Left lung (tissue), 10 donors: Measurements from ENCODE around the gene USP6NL. TPM values are rescaled to one million over a fixed set of nuclear protein-coding genes. Genes with fewer than 3 reads are reported as not detected.

Source experiments
- ATAC-seq: fragments of 200-7000 bp; cut with Tn5 transposase; one replicate; pipeline ENCODE4 v1.9.1; 2020; ENCODE audit warnings: moderate library complexity
- DNase-seq, 4 donors: peaks; one replicate each; pipeline ENCODE4 v3.0.0-alpha.2; 2013 to 2020
- H3K27ac ChIP-seq, 2 donors: fragments of 200-600 bp; sonication (generic) in 1 of 2; one replicate each; pipeline versions ENCODE4 v1.5.0 to v1.8.0; 2020 to 2021
- H3K27me3 ChIP-seq, 2 donors: fragments of 200-600 bp; sonication (generic) in 1 of 2; one replicate each; pipeline versions ENCODE4 v1.5.0 to v1.8.0; 2020 to 2021
- H3K36me3 ChIP-seq, 2 donors: fragments of 200-600 bp; sonication (generic) in 1 of 2; one replicate each; pipeline versions ENCODE4 v1.5.0 to v1.8.0; 2020 to 2021
- H3K4me1 ChIP-seq, 2 donors: fragments of 200-600 bp; one replicate each; pipeline ENCODE4 v1.8.0; 2021
- H3K4me3 ChIP-seq, 2 donors: fragments of 200-600 bp; sonication (generic) in 1 of 2; one replicate each; pipeline versions ENCODE4 v1.5.0 to v1.8.0; 2020 to 2021; ENCODE audit warnings: mild to moderate bottlenecking in 1 of 2
- H3K9me3 ChIP-seq, 2 donors: fragments of 200-600 bp; sonication (generic) in 1 of 2; one replicate each; pipeline versions ENCODE4 v1.5.0 to v1.8.0; 2020 to 2021
- CTCF ChIP-seq, 2 donors: fragments of 200-600 bp; sonication (generic) in 1 of 2; IDR thresholded peaks; one replicate each; pipeline versions ENCODE4 v1.5.0 to v1.8.0; 2021; ENCODE audit warnings: antibody characterized with exemption in 2 of 2
- intact Hi-C, 2 donors: fragments of 100-400 bp; cut with DNase I; formaldehyde crosslinking; loops; one replicate each; pipeline versions ENCODE4 v1.11.2 to v1.14.2; 2022
- polyA plus RNA-seq, 6 donors: library from polyadenylated mRNA; unstranded; fragments of 120-200 nt; gene quantifications; one replicate each; pipeline ENCODE4 v1.2.1, GENCODE V29; 2013; ENCODE audit not compliant: insufficient read length in 6 of 6
- total RNA-seq, 2 donors: library from RNA; stranded (reverse); fragmentation: NEBNext Ultra II Directional; extraction: Animal tissue kit (Norgen Biotek cat#: 25700); gene quantifications; one replicate each; pipeline ENCODE4 v1.2.1, GENCODE V29; 2021
- donor health status: DM: no; HTN: yes; CAD: no.
- donor health status: DM: no; HTN: no; CAD: no.

USP6NL gene
- total and polyA plus RNA-seq, 8 donors, result 16.0 to 25.6 (median 24.0) TPM

GRCh38 chr10:11506247-11506789, 105.1 kb downstream of the USP6NL start:
- no peak for ATAC-seq
- Histone ChIP-seq H3K27me3 (no peaks in the 10 kb centered on the region), H3K4me3 (no peak overlapping the region), H3K9me3 (no peaks in the 10 kb centered on the region), H3K4me1 (no peaks in the 10 kb centered on the region), H3K27ac (no peak overlapping the region), H3K36me3 (no peaks in the 10 kb centered on the region)
- TF ChIP-seq CTCF (IDR thresholded peaks at IDR 0.05), result no peak
- DNase-seq, result no peak
- intact Hi-C loops, result no loop called here

GRCh38 chr10:11505639-11506038, 105.8 kb downstream of the USP6NL start:
- H3K4me3 ChIP-seq, result no peak overlapping the region
- DNase-seq (no peak), ATAC-seq (no peak)
- H3K4me1 ChIP-seq, result no peaks in the 10 kb centered on the region
- no peak for TF ChIP-seq CTCF (IDR thresholded peaks at IDR 0.05)
- no peaks in the 10 kb centered on the region for H3K9me3 ChIP-seq
- no peak overlapping the region for H3K27ac ChIP-seq
- no peaks in the 10 kb centered on the region for H3K27me3 ChIP-seq
- no peaks in the 10 kb centered on the region for H3K36me3 ChIP-seq
- intact Hi-C loops, result no loop called here

- intact Hi-C loops, result no loop called here
- TF ChIP-seq CTCF (IDR thresholded peaks at IDR 0.05), result no peak
- H3K4me1 ChIP-seq, result no peaks in the 10 kb centered on the region
- no peak for DNase-seq
- H3K27me3 ChIP-seq, result no peaks in the 10 kb centered on the region
- no peaks in the 10 kb centered on the region for H3K36me3 ChIP-seq
- ATAC-seq, result no peak
- no peak overlapping the region for H3K4me3 ChIP-seq
- H3K9me3 ChIP-seq, result no peaks in the 10 kb centered on the region
- H3K27ac ChIP-seq, result no peak overlapping the region
Observed at GRCh38 chr10:11504566-11505285, 106.7 kb downstream of the USP6NL start.

- ATAC-seq (no peak), DNase-seq (no peak)
- H3K27me3 ChIP-seq, result no peaks in the 10 kb centered on the region
- H3K27ac ChIP-seq, result no peak overlapping the region
- no peaks in the 10 kb centered on the region for H3K9me3 ChIP-seq
- intact Hi-C loops, result no loop called here
- H3K36me3 ChIP-seq, result no peaks in the 10 kb centered on the region
- H3K4me1 ChIP-seq, result no peaks in the 10 kb centered on the region
- no peak for TF ChIP-seq CTCF (IDR thresholded peaks at IDR 0.05)
- H3K4me3 ChIP-seq, result no peak overlapping the region
Observed at GRCh38 chr10:11501600-11501999, 109.8 kb downstream of the USP6NL start.

GRCh38 chr10:11499425-11500071, 111.9 kb downstream of the USP6NL start:
- intact Hi-C loops, result no loop called here
- no peaks in the 10 kb centered on the region for H3K4me1 ChIP-seq
- H3K36me3 ChIP-seq, result no peaks in the 10 kb centered on the region
- no peaks in the 10 kb centered on the region for H3K9me3 ChIP-seq
- no peak for TF ChIP-seq CTCF (IDR thresholded peaks at IDR 0.05)
- no peak overlapping the region for H3K4me3 ChIP-seq
- ATAC-seq (no peak), DNase-seq (no peak)
- no peak overlapping the region for H3K27ac ChIP-seq
- no peaks in the 10 kb centered on the region for H3K27me3 ChIP-seq
